ENCODE data around the gene PRKCE.

GRCh38 chr2:45692566-45692965 lies 41.1 kb downstream of the PRKCE start:
- TF ChIP-seq, protein P1, sequence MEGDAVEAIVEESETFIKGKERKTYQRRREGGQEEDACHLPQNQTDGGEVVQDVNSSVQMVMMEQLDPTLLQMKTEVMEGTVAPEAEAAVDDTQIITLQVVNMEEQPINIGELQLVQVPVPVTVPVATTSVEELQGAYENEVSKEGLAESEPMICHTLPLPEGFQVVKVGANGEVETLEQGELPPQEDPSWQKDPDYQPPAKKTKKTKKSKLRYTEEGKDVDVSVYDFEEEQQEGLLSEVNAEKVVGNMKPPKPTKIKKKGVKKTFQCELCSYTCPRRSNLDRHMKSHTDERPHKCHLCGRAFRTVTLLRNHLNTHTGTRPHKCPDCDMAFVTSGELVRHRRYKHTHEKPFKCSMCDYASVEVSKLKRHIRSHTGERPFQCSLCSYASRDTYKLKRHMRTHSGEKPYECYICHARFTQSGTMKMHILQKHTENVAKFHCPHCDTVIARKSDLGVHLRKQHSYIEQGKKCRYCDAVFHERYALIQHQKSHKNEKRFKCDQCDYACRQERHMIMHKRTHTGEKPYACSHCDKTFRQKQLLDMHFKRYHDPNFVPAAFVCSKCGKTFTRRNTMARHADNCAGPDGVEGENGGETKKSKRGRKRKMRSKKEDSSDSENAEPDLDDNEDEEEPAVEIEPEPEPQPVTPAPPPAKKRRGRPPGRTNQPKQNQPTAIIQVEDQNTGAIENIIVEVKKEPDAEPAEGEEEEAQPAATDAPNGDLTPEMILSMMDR (IDR thresholded peaks at IDR 0.05), result no peak
- no peak for TF ChIP-seq POLR2A (IDR thresholded peaks at IDR 0.05)
